ENCODE data around the gene CYP27B1.
A peak's percentile ranks its signal among the peaks of the same experiment; 100 is the strongest.

CYP27B1 gene

DNA sequence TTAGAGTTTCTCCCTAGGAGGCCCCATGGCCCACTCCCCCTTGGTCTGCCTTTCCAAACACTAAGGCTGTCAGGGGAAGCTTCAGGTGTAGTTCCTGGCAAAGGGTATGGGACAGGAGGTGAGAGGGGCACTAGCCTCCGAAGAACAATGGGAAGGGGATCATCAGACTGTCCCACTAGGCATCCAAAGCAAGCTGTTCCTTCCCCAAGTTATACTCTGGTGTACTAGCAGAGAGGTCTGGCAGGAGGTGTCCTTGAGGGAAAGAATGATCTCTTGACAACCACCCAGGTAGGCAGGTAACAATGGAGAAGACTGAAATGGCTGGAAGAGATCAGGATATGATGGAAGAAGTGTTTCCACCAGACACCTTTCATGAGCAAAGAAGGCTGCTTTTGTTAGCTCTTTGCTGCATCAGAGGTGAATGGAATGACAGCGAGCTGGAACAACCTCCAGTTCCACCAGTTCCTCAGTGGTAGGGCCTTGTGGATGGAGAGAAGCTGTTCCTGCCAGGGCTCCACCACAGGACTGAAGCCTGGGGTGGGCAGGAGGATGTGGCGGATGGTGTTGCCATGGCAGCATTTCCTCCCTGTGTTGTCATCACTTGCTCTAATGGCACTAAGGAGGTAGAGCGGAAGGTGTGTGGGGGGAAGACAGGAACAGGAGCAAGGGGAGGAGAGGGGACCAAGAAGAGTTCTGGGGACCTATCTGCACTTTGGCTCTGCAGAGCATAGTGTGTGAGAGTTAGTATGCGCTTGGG is 26.0 kb downstream of the CYP27B1 start:
- H3K27me3 ChIP-seq (ENCODE audit: control insufficient read depth, insufficient read depth, low read length), result no peaks in the 10 kb centered on the region
- TF ChIP-seq, protein P1, sequence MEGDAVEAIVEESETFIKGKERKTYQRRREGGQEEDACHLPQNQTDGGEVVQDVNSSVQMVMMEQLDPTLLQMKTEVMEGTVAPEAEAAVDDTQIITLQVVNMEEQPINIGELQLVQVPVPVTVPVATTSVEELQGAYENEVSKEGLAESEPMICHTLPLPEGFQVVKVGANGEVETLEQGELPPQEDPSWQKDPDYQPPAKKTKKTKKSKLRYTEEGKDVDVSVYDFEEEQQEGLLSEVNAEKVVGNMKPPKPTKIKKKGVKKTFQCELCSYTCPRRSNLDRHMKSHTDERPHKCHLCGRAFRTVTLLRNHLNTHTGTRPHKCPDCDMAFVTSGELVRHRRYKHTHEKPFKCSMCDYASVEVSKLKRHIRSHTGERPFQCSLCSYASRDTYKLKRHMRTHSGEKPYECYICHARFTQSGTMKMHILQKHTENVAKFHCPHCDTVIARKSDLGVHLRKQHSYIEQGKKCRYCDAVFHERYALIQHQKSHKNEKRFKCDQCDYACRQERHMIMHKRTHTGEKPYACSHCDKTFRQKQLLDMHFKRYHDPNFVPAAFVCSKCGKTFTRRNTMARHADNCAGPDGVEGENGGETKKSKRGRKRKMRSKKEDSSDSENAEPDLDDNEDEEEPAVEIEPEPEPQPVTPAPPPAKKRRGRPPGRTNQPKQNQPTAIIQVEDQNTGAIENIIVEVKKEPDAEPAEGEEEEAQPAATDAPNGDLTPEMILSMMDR (IDR thresholded peaks at IDR 0.05), result no peak
- H3K36me3 ChIP-seq (ENCODE audit: control insufficient read depth, insufficient read depth, low read length), result no peaks in the 10 kb centered on the region
- no peaks in the 10 kb centered on the region for H3K9me3 ChIP-seq (ENCODE audit: control insufficient read depth, low read length)
- no peak overlapping the region for H3K4me3 ChIP-seq (ENCODE audit: low read depth, low read length)
- H3K4me1 ChIP-seq, result peaks cover 21% of the 10 kb centered on the region
- no peak overlapping the region for H3K4me2 ChIP-seq (ENCODE audit: low read length)
- no peak overlapping the region for H3K9ac ChIP-seq
- H3K27ac ChIP-seq, result peak overlapping the region; percentile 21
- no peaks in the 10 kb centered on the region for H3K79me2 ChIP-seq
- no peak overlapping the region for H2AFZ ChIP-seq

DNA sequence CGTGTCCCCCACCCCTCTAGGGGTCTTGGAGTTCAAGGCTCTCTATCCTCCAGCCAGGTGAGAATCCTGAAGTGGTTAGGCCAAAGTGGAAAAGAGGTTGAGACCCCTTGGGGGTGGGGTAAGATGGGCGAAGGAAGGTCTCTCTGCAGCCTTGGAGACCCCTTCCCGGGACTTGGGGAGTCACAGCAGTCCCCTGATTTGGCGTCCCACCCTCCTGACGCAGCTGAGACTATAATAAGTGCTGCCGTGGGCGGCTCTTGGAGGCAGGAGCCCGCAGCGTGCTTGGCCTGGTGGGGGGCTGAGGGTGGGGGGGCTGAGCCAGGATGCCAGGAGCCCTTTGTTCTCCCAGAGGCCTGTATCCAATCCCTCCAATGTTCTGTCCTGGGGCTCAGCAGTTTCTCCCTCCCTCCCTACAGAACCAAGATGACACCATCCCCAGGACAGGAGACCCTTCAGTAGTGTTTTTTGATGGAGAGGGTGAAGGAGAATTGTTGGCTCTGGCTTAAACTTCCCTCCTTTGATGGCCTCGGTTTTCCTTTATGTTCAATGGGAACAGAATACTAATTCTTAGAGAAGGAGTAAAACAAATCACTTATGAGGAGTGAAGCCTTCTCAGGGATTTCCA is 26.9 kb downstream of the CYP27B1 start:
- no peaks in the 10 kb centered on the region for H3K9me3 ChIP-seq (ENCODE audit: control insufficient read depth, low read length)
- no peak overlapping the region for H3K27ac ChIP-seq
- H3K79me2 ChIP-seq, result no peaks in the 10 kb centered on the region
- H2AFZ ChIP-seq, result no peak overlapping the region
- TF ChIP-seq, protein P1 (IDR thresholded peaks at IDR 0.05), result no peak
- no peak overlapping the region for H3K4me2 ChIP-seq (ENCODE audit: low read length)
- H3K27me3 ChIP-seq (ENCODE audit: control insufficient read depth, insufficient read depth, low read length), result no peaks in the 10 kb centered on the region
- H3K9ac ChIP-seq, result no peak overlapping the region
- H3K4me1 ChIP-seq, result peaks cover 19% of the 10 kb centered on the region
- no peak overlapping the region for H3K4me3 ChIP-seq (ENCODE audit: low read depth, low read length)
- H3K36me3 ChIP-seq (ENCODE audit: control insufficient read depth, insufficient read depth, low read length), result no peaks in the 10 kb centered on the region

DNA sequence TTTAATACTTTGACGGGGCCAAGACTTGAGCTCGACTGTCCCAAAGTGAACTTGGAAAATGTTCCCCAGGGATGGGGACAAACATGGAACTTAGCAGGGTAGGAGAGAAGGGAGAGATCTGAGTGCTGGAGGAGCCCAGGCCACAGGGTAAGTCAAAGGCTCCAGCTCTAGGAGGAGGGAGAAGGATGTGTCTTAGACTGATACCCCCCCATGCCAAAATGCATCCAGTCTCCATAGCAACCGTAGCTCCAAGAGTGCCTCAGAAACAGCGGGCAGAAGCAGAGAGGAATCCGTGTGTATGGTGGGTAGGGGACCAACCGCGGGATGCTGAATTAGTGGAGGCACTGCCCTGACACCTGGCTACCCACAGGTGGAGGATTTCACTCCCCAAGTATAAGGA is 27.5 kb downstream of the CYP27B1 start:
- Histone ChIP-seq H3K4me2 (ENCODE audit: low read length) (no peak overlapping the region), H3K4me1 (peaks cover 19% of the 10 kb centered on the region), H3K9me3 (ENCODE audit: control insufficient read depth, low read length) (no peaks in the 10 kb centered on the region), H3K4me3 (ENCODE audit: low read depth, low read length) (no peak overlapping the region), H3K9ac (no peak overlapping the region), H3K27ac (no peak overlapping the region), H2AFZ (no peak overlapping the region), H3K27me3 (ENCODE audit: control insufficient read depth, insufficient read depth, low read length) (no peaks in the 10 kb centered on the region), H3K79me2 (no peaks in the 10 kb centered on the region), H3K36me3 (ENCODE audit: control insufficient read depth, insufficient read depth, low read length) (no peaks in the 10 kb centered on the region)
- TF ChIP-seq, protein P1 (IDR thresholded peaks at IDR 0.05), result no peak

DNA sequence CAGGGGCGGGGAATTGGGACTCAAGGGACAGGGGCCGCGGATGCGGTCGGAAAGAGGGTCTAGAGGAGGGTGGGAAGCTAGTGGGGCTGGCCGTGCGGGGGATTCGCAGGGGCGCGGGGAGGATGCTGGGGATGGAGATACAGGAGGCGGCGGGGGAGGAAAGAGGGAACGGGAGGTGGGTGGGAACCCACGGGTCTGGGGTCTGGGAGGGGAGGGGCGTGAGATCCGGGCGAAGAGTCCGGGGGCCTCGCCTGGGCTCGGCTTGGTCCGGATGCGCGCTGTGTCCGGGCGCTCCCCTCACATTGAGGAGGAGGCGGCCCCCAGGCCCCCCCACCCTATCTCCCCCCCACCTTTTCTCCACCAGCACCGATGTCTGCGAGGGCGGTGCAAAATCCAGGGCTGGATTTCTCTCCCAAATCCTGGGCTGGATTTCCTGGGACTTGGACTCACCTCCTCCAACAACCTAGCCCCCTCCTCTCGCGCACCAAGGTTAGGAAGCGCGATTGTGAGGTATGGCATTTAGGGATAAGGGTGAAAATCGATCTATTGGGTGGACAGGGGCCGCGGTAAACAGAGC is 28.1 kb downstream of the CYP27B1 start, which contains the start of gene AGAP2:
Gene AGAP2 (minus strand): TSS at position 82 of the 577 bp plus-strand sequence. CDS start 496 bp downstream, outside the sequence.
- Histone ChIP-seq H3K4me1 (peaks cover 14% of the 10 kb centered on the region), H3K9ac (no peak within 1 kb of the TSS), H3K4me2 (ENCODE audit: low read length) (peak within 1 kb of the TSS; percentile 45), H3K36me3 (ENCODE audit: control insufficient read depth, insufficient read depth, low read length) (no peaks in the 10 kb centered on the region), H2AFZ (peak within 1 kb of the TSS; percentile 53), H3K79me2 (no peaks in the 10 kb centered on the region), H3K27me3 (ENCODE audit: control insufficient read depth, insufficient read depth, low read length) (no peaks in the 10 kb centered on the region), H3K27ac (no peak within 1 kb of the TSS), H3K9me3 (ENCODE audit: control insufficient read depth, low read length) (no peaks in the 10 kb centered on the region), H3K4me3 (ENCODE audit: low read depth, low read length) (no peak within 1 kb of the TSS)
- TF ChIP-seq, protein P1 (IDR thresholded peaks at IDR 0.05), result no peak
